Vagina (tissue), 2 donors: ENCODE data around the gene ACSS1.

Experiments used
- POLR2A ChIP-seq, 2 donors: fragments of 450-650 bp; IDR thresholded peaks; one replicate each; pipeline ENCODE4 v1.6.1; 2017; ENCODE audit warnings: antibody characterized with exemption in 2 of 2, mild to moderate bottlenecking in 2 of 2, moderate library complexity in 2 of 2
- POLR2AphosphoS5 ChIP-seq, 2 donors: sonication (generic); formaldehyde crosslinking; IDR thresholded peaks; one replicate each; pipeline ENCODE4 v1.9.0; 2017; ENCODE audit warnings: antibody characterized with exemption in 2 of 2, mild to moderate bottlenecking in 2 of 2, low read depth in 1 of 2; ENCODE audit not compliant: insufficient read depth in 1 of 2
- TF ChIP-seq, protein P1 (sequence below), 3 experiments: fragments of 450-650 bp in 2 of 3; fragments of 200-600 bp in 1 of 3; sonication (generic) in 1 of 3; IDR thresholded peaks; one replicate each; pipeline ENCODE4 v1.5.1; 2017 to 2019; ENCODE audit warnings: antibody characterized with exemption in 3 of 3, mild to moderate bottlenecking in 2 of 3, moderate library complexity in 2 of 3

DNA sequence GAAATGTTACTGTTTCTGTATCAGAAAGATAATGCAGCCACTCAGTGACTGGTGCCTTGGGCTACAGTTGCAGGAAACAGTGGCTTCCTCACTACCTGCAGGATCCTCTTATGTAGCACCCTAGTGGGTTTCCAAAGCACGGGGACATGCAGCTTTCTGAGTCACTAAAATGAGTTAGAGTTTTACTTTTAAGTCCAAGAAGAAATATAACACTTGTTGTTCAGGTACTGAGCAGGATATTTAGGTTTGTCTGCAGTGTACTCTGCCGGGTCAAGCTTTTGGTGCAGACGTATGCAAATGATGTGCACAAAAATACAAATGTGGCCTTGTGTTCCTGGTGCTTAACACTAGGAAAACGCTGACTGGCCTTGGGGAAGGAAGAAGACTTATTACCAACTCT, 22.0 kb downstream of the ACSS1 start:
- TF ChIP-seq, protein P1, sequence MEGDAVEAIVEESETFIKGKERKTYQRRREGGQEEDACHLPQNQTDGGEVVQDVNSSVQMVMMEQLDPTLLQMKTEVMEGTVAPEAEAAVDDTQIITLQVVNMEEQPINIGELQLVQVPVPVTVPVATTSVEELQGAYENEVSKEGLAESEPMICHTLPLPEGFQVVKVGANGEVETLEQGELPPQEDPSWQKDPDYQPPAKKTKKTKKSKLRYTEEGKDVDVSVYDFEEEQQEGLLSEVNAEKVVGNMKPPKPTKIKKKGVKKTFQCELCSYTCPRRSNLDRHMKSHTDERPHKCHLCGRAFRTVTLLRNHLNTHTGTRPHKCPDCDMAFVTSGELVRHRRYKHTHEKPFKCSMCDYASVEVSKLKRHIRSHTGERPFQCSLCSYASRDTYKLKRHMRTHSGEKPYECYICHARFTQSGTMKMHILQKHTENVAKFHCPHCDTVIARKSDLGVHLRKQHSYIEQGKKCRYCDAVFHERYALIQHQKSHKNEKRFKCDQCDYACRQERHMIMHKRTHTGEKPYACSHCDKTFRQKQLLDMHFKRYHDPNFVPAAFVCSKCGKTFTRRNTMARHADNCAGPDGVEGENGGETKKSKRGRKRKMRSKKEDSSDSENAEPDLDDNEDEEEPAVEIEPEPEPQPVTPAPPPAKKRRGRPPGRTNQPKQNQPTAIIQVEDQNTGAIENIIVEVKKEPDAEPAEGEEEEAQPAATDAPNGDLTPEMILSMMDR (IDR thresholded peaks at IDR 0.05): no peak
- no peak for TF ChIP-seq POLR2A (IDR thresholded peaks at IDR 0.05)
- TF ChIP-seq POLR2AphosphoS5 (IDR thresholded peaks at IDR 0.05; ENCODE audit: insufficient read depth in 1 of 2, low read depth in 1 of 2): no peak
